H9 (cell line): ENCODE data around the gene IQSEC1. TPM values are rescaled to one million over a fixed set of nuclear protein-coding genes. Genes with fewer than 3 reads are reported as not detected.
A peak's percentile ranks its signal among the peaks of the same experiment; 100 is the strongest.

Experiments
- DNase-seq: peaks from one replicate; pipeline ENCODE4 v3.0.0-alpha.2; 2017
- H2AFZ ChIP-seq: one replicate; pipeline ENCODE4 v1.6.1; 2013; ENCODE audit warnings: mild to moderate bottlenecking, low read length, control low read depth, moderate library complexity
- H2AK5ac ChIP-seq: 2 replicates; pipeline ENCODE4 v1.6.1; 2013; ENCODE audit warnings: low read length, control low read depth, mixed read lengths; ENCODE audit not compliant: insufficient read length
- H2BK120ac ChIP-seq: one replicate; pipeline ENCODE4 v1.6.1; 2013; ENCODE audit warnings: low read depth, mild to moderate bottlenecking, low read length, control low read depth, inconsistent platforms; ENCODE audit not compliant: poor library complexity, severe bottlenecking
- H2BK12ac ChIP-seq: 2 replicates; pipeline ENCODE4 v1.6.1; 2013; ENCODE audit warnings: low read length, control low read depth, mixed read lengths, low read depth; ENCODE audit not compliant: insufficient read length
- H2BK15ac ChIP-seq: 2 replicates; pipeline ENCODE4 v1.6.1; 2013; ENCODE audit warnings: low read depth, low read length, control low read depth
- H2BK20ac ChIP-seq: one replicate; pipeline ENCODE4 v1.6.1; 2013; ENCODE audit warnings: low read depth, mild to moderate bottlenecking, low read length, control low read depth, inconsistent platforms; ENCODE audit not compliant: poor library complexity, severe bottlenecking
- H2BK5ac ChIP-seq: 2 replicates; pipeline ENCODE4 v1.6.1; 2013; ENCODE audit warnings: low read length, control low read depth, mixed read lengths; ENCODE audit not compliant: insufficient read length
- H3K14ac ChIP-seq: 2 replicates; pipeline ENCODE4 v1.6.1; 2013; ENCODE audit warnings: low read length, control low read depth; ENCODE audit not compliant: insufficient read depth
- H3K18ac ChIP-seq: 2 replicates; pipeline ENCODE4 v1.6.1; 2013; ENCODE audit warnings: low read depth, mild to moderate bottlenecking, mixed read lengths, low read length, control low read depth; ENCODE audit not compliant: insufficient read length
- H3K23ac ChIP-seq: 2 replicates; pipeline ENCODE4 v1.6.1; 2013; ENCODE audit warnings: low read length, control low read depth, mixed read lengths, low read depth; ENCODE audit not compliant: insufficient read length
- H3K23me2 ChIP-seq: 2 replicates; pipeline ENCODE4 v1.6.1; 2013; ENCODE audit warnings: low read depth, mild to moderate bottlenecking, mixed read lengths, low read length, control low read depth; ENCODE audit not compliant: insufficient read length, poor library complexity, severe bottlenecking
- H3K27ac ChIP-seq: 2 replicates; pipeline ENCODE4 v1.5.1; 2013; ENCODE audit warnings: low read length, control low read depth, mixed read lengths, low read depth; ENCODE audit not compliant: insufficient read length
- H3K27me3 ChIP-seq: 2 replicates; pipeline ENCODE4 v1.6.1; 2013; ENCODE audit warnings: low read length, control low read depth, inconsistent platforms; ENCODE audit not compliant: insufficient read depth
- H3K4ac ChIP-seq: 2 replicates; pipeline ENCODE4 v1.6.1; 2013; ENCODE audit warnings: low read depth, mild to moderate bottlenecking, control low read depth, inconsistent platforms, low read length, moderate library complexity
- H3K4me1 ChIP-seq: 2 replicates; pipeline ENCODE4 v1.6.1; 2013; ENCODE audit warnings: low read length, control low read depth, inconsistent platforms; ENCODE audit not compliant: insufficient read depth
- H3K4me2 ChIP-seq: 2 replicates; pipeline ENCODE4 v1.6.1; 2013; ENCODE audit warnings: low read length, control low read depth, mixed read lengths; ENCODE audit not compliant: insufficient read length, insufficient read depth
- H3K56ac ChIP-seq: 2 replicates; pipeline ENCODE4 v1.6.1; 2013; ENCODE audit warnings: low read depth, mild to moderate bottlenecking, mixed read lengths, low read length, control low read depth; ENCODE audit not compliant: insufficient read length
- H3K79me1 ChIP-seq: 2 replicates; pipeline ENCODE4 v1.6.1; 2013; ENCODE audit warnings: low read depth, mild to moderate bottlenecking, moderate library complexity, low read length, control low read depth, inconsistent platforms; ENCODE audit not compliant: insufficient read depth, poor library complexity, severe bottlenecking
- H3K79me2 ChIP-seq: 2 replicates; pipeline ENCODE4 v1.6.1; 2013; ENCODE audit warnings: low read length, control low read depth, inconsistent platforms; ENCODE audit not compliant: insufficient read depth
- H3K9ac ChIP-seq: 2 replicates; pipeline ENCODE4 v1.6.1; 2013; ENCODE audit warnings: low read length, control low read depth, mixed read lengths; ENCODE audit not compliant: insufficient read length; ENCODE audit errors: extremely low read depth
- H3K9me3 ChIP-seq: one replicate; pipeline ENCODE4 v1.6.1; 2013; ENCODE audit warnings: low read depth, low read length, inconsistent platforms; ENCODE audit not compliant: control insufficient read depth
- H3T11ph ChIP-seq: one replicate; pipeline ENCODE4 v1.6.1; 2013; ENCODE audit warnings: mild to moderate bottlenecking, low read length, control low read depth, inconsistent platforms
- H4K20me1 ChIP-seq: one replicate; pipeline ENCODE4 v1.6.1; 2013; ENCODE audit not compliant: control insufficient read depth, insufficient read length, insufficient read depth
- H4K5ac ChIP-seq: 2 replicates; pipeline ENCODE4 v1.6.1; 2013; ENCODE audit warnings: low read depth, mild to moderate bottlenecking, mixed read lengths, low read length, control low read depth; ENCODE audit not compliant: insufficient read length
- H4K8ac ChIP-seq: replicated peaks from 2 replicates; pipeline ENCODE4 v1.6.1; 2013; ENCODE audit warnings: low read length, control low read depth, mixed read lengths, low read depth; ENCODE audit not compliant: insufficient read length
- H4K91ac ChIP-seq: 2 replicates; pipeline ENCODE4 v1.6.1; 2013; ENCODE audit warnings: low read depth, mild to moderate bottlenecking, moderate library complexity, mixed read lengths, low read length, control low read depth; ENCODE audit not compliant: insufficient read length
- H3K27ac Mint-ChIP-seq, 3 experiments: 2 replicates in 2 of 3; 3 replicates in 1 of 3; pipeline ENCODE4 v1.8.0; 2020 to 2021; ENCODE audit warnings: mixed read lengths in 3 of 3, mild to moderate bottlenecking in 1 of 3, moderate library complexity in 1 of 3
- H3K27me3 Mint-ChIP-seq: 2 replicates; pipeline ENCODE4 v1.8.0; 2021; ENCODE audit warnings: low read depth, mild to moderate bottlenecking, moderate library complexity, mixed read lengths
- H3K36me3 Mint-ChIP-seq, 3 experiments: 2 replicates in 2 of 3; 3 replicates in 1 of 3; pipeline ENCODE4 v1.8.0; 2020 to 2021; ENCODE audit warnings: low read depth in 3 of 3, mixed read lengths in 3 of 3; ENCODE audit not compliant: insufficient read depth in 1 of 3
- H3K4me1 Mint-ChIP-seq, 2 experiments: 2 replicates each; pipeline ENCODE4 v1.8.0; 2020; ENCODE audit warnings: mixed read lengths in 2 of 2
- H3K4me3 Mint-ChIP-seq, 2 experiments: 2 replicates in 1 of 2; 3 replicates in 1 of 2; pipeline ENCODE4 v1.8.0; 2020 to 2021; ENCODE audit warnings: mild to moderate bottlenecking in 2 of 2, mixed read lengths in 2 of 2, moderate library complexity in 1 of 2
- H3K9me3 Mint-ChIP-seq, 2 experiments: 2 replicates in 1 of 2; 3 replicates in 1 of 2; pipeline ENCODE4 v1.8.0; 2020; ENCODE audit warnings: mild to moderate bottlenecking in 2 of 2, mixed read lengths in 2 of 2, moderate library complexity in 1 of 2
- CTCF ChIP-seq: fragments of 200-600 bp; sonication (generic); conservative IDR thresholded peaks from 3 replicates; pipeline ENCODE4 v1.8.0; 2021; ENCODE audit warnings: antibody characterized with exemption, mild to moderate bottlenecking
- WGBS: extraction: QIAGEN DNeasy Blood & Tissue Kit; methylation state at CpG from one replicate; pipeline ENCODE4 v1.1.7; 2013; ENCODE audit warnings: missing lambda C conversion rate, low lambda C conversion rate, mixed read lengths; ENCODE audit not compliant: insufficient read length; ENCODE audit errors: extremely low coverage; 5-methylcytosine and 5-hydroxymethylcytosine counted together
- total RNA-seq: library from RNA; stranded (reverse); gene quantifications from 2 replicates; pipeline ENCODE4 v1.2.1, GENCODE V29; 2021

The IQSEC1 gene
- total RNA-seq, 1 experiment from 2014 or later: 19.1 TPM

- H3K4me2 ChIP-seq: no peak overlapping the region
- peaks cover 5% of the 10 kb centered on the region; the same call in 1 of the 2 replicates for H3K27me3 ChIP-seq
- peak overlapping the region in 1 of 2 experiments; percentile 64; a peak in 3 of 5 replicates for H3K4me3 Mint-ChIP-seq
Observed at GRCh38 chr3:13074006-13074375, 762 bp upstream of the IQSEC1 start.

More at GRCh38 chr3:13074006-13074375, 762 bp upstream of the IQSEC1 start:
- no peak overlapping the region for H3K27ac ChIP-seq
- no peak for DNase-seq
- H2AFZ ChIP-seq: no peak overlapping the region
- H3K14ac ChIP-seq: no peak overlapping the region
- Mint-ChIP-seq H3K9me3 (no peaks in the 10 kb centered on the region), H3K27ac (no peak overlapping the region), H3K36me3 (peaks cover 0 to 1% (median 0%) of the 10 kb centered on the region in 3 experiments; a peak in 1 of 7 replicates), H3K27me3 (peaks cover 63% of the 10 kb centered on the region), H3K4me1 (peaks cover 10 to 22% of the 10 kb centered on the region in 2 experiments)
- no peak overlapping the region for H2BK5ac ChIP-seq
- no peaks in the 10 kb centered on the region for H3K79me2 ChIP-seq
- H3K18ac ChIP-seq: no peak overlapping the region
- H2BK120ac ChIP-seq: no peak overlapping the region
- H3K9me3 ChIP-seq: no peaks in the 10 kb centered on the region
- H2BK20ac ChIP-seq: no peak overlapping the region
- no peak overlapping the region for H4K91ac ChIP-seq
- peaks cover 3% of the 10 kb centered on the region for H3K23me2 ChIP-seq
- H3K79me1 ChIP-seq: no peaks in the 10 kb centered on the region
- H3K9ac ChIP-seq: no peak overlapping the region
- no peak overlapping the region for H3K23ac ChIP-seq
- H3T11ph ChIP-seq: no peak overlapping the region
- no peak overlapping the region for H2BK12ac ChIP-seq
- no peak overlapping the region for H3K4ac ChIP-seq
- H2AK5ac ChIP-seq: no peak overlapping the region
- no peaks in the 10 kb centered on the region for H4K20me1 ChIP-seq
- WGBS: no CpG with 5 or more reads among the region's 13 CpGs
- H3K4me1 ChIP-seq: no peaks in the 10 kb centered on the region
- H4K5ac ChIP-seq: no peak overlapping the region
- H4K8ac ChIP-seq: no peak overlapping the region
- TF ChIP-seq CTCF: no peak
- H3K56ac ChIP-seq: no peak overlapping the region
- no peak overlapping the region for H2BK15ac ChIP-seq
